Transverse colon (tissue), 4 donors: ENCODE results near the gene ZNF580. TPM values are rescaled to one million over a fixed set of nuclear protein-coding genes. Genes with fewer than 3 reads are reported as not detected.

ENCODE experiments used
- DNase-seq: peaks from one replicate; pipeline ENCODE4 v3.0.0-alpha.2; 2019
- H3K27ac ChIP-seq, 4 donors: fragments of 200-600 bp; sonication (generic); 2 replicates each; pipeline ENCODE4 v1.5.1; 2016 to 2018; ENCODE audit warnings: inconsistent platforms in 4 of 4
- H3K27me3 ChIP-seq: fragments of 200-600 bp; sonication (generic); 2 replicates; pipeline ENCODE4 v1.5.1; 2017; ENCODE audit warnings: inconsistent platforms
- H3K36me3 ChIP-seq, 4 donors: fragments of 200-600 bp; sonication (generic); 2 replicates each; pipeline ENCODE4 v1.5.1; 2017 to 2019; ENCODE audit warnings: inconsistent platforms in 4 of 4
- H3K4me1 ChIP-seq, 4 donors: fragments of 200-600 bp; sonication (generic); 2 replicates each; pipeline ENCODE4 v1.5.1; 2017 to 2020; ENCODE audit warnings: inconsistent platforms in 4 of 4
- H3K4me3 ChIP-seq, 4 donors: fragments of 200-600 bp; sonication (generic); 1 replicate in 1 of 4; 2 replicates in 3 of 4; pipeline versions ENCODE4 v1.5.1 to v1.6.1; 2017 to 2019; ENCODE audit warnings: inconsistent platforms in 4 of 4
- H3K9me3 ChIP-seq, 2 donors: fragments of 200-600 bp; sonication (generic); 2 replicates each; pipeline ENCODE4 v1.5.1; 2017 to 2019; ENCODE audit warnings: inconsistent platforms in 2 of 2
- EP300 ChIP-seq: sonication (generic); formaldehyde crosslinking; IDR thresholded peaks from one replicate; pipeline ENCODE4 v1.6.1; 2017; ENCODE audit warnings: antibody characterized with exemption, low read depth
- POLR2A ChIP-seq: fragments of 450-650 bp; IDR thresholded peaks from one replicate; pipeline ENCODE4 v1.6.1; 2016; ENCODE audit warnings: antibody characterized with exemption, mild to moderate bottlenecking, moderate library complexity
- POLR2AphosphoS5 ChIP-seq, 3 donors: sonication (generic); formaldehyde crosslinking; IDR thresholded peaks; one replicate each; pipeline ENCODE4 v1.6.1; 2016; ENCODE audit warnings: antibody characterized with exemption in 3 of 3
- WGBS, 2 donors: methylation state at CpG; one replicate each; pipeline ENCODE4 v1.1.5; 2018; ENCODE audit warnings: low coverage in 1 of 2; 5-methylcytosine and 5-hydroxymethylcytosine counted together
- in situ Hi-C, 4 donors: fragments of 200-750 bp; cut with MboI; loops; one replicate each; pipeline versions ENCODE4 v1.15.0 to v1.15.1; 2017; ENCODE audit warnings: low sequenced_read_pairs in 3 of 4, low pct_ligation_motif_present in 1 of 4, low pct_unique_long_range_greater_than_20kb in 1 of 4
- intact Hi-C: fragments of 100-400 bp; cut with DNase I; formaldehyde crosslinking; loops from one replicate; pipeline ENCODE4 v1.15.1; 2023; ENCODE audit warnings: low total_unique reads
- total RNA-seq, 4 donors: library from RNA; depleted of rRNA; stranded (reverse); fragments of >200 nt; gene quantifications; one replicate each; pipeline ENCODE4 v1.1.0, GENCODE V29; 2016
- TF ChIP-seq, protein P1 (sequence below), 5 experiments: fragments of 200-600 bp in 3 of 5; fragments of 450-650 bp in 2 of 5; sonication (generic) in 3 of 5; IDR thresholded peaks; 1 replicate in 2 of 5; 2 replicates in 3 of 5; pipeline ENCODE4 v1.5.1; 2016 to 2017; ENCODE audit warnings: antibody characterized with exemption in 5 of 5, inconsistent platforms in 3 of 5, mild to moderate bottlenecking in 2 of 5, moderate library complexity in 1 of 5

The ZNF580 gene
- total RNA-seq, 4 donors from 2014 or later: 15.2 to 154 (median 25.7) TPM

DNA sequence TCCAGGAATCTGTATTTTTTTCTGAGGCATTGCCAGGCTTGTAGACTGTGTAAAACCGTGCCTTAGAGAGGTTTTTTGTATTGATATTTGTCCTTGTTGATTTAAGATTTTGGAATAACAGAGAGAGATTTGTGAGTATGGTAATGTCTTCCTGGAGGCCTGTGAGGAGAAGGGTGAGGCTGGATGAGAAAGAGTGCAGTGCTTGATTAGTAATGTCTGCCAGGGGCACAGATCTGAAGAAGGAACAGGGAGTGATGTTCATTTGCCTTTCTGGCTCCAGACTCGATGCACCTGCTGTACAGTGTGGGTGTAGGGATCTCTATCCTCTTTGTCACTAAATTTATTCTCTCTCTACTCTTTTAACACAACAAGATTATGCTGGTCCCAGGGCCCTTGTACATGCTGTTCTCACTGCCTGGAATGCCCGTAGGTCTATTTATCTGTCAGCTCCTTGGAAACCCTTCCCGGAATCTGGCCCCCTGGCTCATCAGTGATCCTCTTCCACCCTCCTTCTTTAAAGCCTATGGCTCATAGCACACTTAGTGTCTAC lies 45.7 kb upstream of the ZNF580 start:
- TF ChIP-seq POLR2A (no peak), POLR2AphosphoS5 (IDR thresholded peaks at IDR 0.05) (no peak), EP300 (no peak)
- TF ChIP-seq, protein P1, sequence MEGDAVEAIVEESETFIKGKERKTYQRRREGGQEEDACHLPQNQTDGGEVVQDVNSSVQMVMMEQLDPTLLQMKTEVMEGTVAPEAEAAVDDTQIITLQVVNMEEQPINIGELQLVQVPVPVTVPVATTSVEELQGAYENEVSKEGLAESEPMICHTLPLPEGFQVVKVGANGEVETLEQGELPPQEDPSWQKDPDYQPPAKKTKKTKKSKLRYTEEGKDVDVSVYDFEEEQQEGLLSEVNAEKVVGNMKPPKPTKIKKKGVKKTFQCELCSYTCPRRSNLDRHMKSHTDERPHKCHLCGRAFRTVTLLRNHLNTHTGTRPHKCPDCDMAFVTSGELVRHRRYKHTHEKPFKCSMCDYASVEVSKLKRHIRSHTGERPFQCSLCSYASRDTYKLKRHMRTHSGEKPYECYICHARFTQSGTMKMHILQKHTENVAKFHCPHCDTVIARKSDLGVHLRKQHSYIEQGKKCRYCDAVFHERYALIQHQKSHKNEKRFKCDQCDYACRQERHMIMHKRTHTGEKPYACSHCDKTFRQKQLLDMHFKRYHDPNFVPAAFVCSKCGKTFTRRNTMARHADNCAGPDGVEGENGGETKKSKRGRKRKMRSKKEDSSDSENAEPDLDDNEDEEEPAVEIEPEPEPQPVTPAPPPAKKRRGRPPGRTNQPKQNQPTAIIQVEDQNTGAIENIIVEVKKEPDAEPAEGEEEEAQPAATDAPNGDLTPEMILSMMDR (IDR thresholded peaks at IDR 0.05): no peak
- Histone ChIP-seq H3K27me3 (no peaks in the 10 kb centered on the region), H3K36me3 (peaks cover 0 to 7% (median 0%) of the 10 kb centered on the region in 4 donors), H3K9me3 (no peaks in the 10 kb centered on the region), H3K27ac (no peak overlapping the region), H3K4me3 (no peak overlapping the region), H3K4me1 (peaks cover 0 to 6% (median 0%) of the 10 kb centered on the region in 4 donors)
- in situ Hi-C loops (no loop called here), intact Hi-C loops (no loop called here)
- no peak for DNase-seq
- 82 to 92% methylated on average over 3 to 4 of the region's 4 CpGs for WGBS, 2 donors

DNA sequence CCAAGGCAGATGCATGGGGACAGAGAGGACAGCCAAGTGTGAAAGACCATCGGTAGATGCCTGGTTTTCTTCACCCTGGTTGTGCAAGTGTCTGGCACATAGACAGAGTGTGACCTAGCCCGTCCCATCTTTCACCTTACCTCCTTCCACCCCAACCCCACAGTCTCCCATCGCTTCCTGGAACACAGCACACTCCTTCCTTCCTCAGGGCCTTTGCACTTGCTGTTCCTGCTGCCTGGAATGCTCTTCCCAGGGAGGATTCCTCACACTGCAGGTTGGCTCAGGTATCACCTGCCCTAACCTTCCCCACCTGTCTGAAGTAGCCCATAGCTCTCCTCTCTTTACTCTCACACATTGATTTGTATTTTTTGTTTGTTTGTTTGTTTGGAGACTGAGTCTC lies 44.5 kb upstream of the ZNF580 start:
- Histone ChIP-seq H3K4me1 (peaks cover 6 to 9% (median 8%) of the 10 kb centered on the region in 4 donors), H3K9me3 (no peaks in the 10 kb centered on the region), H3K36me3 (peaks cover 0 to 7% (median 0%) of the 10 kb centered on the region in 4 donors), H3K4me3 (no peak overlapping the region), H3K27me3 (no peaks in the 10 kb centered on the region), H3K27ac (no peak overlapping the region)
- TF ChIP-seq, protein P1 (IDR thresholded peaks at IDR 0.05): no peak
- DNase-seq: no peak
- intact Hi-C loops (no loop called here), in situ Hi-C loops (no loop called here)
- 96 to 100% methylated on average over 2 to 3 of the region's 3 CpGs for WGBS, 2 donors

DNA sequence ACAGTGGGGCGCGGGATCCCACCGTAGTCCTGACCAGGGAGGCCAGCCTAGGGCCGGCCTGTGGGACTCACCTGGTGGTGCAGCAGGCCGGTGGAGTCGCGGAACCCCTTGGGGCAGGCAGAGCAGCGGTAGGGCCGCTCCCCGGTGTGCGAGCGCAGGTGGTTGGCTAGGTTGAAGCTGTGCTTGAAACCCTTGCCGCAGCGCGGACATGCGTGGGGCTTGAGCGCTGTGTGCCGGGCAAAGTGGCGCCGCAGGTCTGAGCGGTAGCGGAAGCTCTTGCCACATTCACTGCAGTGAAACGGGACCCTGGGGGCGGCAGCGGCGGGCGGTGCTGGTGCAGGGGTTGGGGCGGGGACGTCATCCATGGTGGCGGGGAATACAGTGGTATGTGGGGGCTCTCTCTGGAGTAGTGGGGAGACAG lies 43.3 kb upstream of the ZNF580 start:
- Histone ChIP-seq H3K27ac (no peak overlapping the region), H3K27me3 (no peaks in the 10 kb centered on the region), H3K4me1 (peaks cover 6 to 10% (median 9%) of the 10 kb centered on the region in 4 donors), H3K36me3 (peaks cover 0 to 7% (median 0%) of the 10 kb centered on the region in 4 donors), H3K4me3 (no peak overlapping the region), H3K9me3 (no peaks in the 10 kb centered on the region)
- intact Hi-C loops: no loop called here
- WGBS, 2 donors: 95% methylated on average over 4 to 30 of the region's 30 CpGs
- in situ Hi-C loops: no loop called here
- DNase-seq: no peak
- TF ChIP-seq, protein P1 (IDR thresholded peaks at IDR 0.05): no peak
- TF ChIP-seq POLR2AphosphoS5 (IDR thresholded peaks at IDR 0.05) (no peak), POLR2A (no peak), EP300 (no peak)

DNA sequence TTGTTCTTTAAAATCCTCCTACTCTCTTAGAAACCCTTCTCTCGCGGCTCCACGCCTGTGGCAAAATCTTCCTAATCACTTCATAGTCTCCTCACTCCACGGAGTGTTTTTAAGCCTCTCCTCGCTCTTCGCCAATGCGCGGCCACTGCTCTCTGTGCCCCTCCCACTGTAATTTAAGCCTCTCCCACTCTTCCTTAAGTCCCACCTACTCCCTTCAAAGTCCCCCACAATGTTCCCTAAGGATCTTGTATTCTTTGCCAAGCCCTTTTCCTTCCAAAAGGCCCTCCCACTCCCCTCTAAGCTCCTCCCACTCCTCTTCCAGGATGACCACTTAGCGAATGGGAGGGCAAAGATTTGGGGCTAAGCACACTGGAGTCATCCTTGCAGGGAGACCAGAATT lies 42.8 kb upstream of the ZNF580 start:
- Histone ChIP-seq H3K4me3 (no peak overlapping the region), H3K27me3 (no peaks in the 10 kb centered on the region), H3K4me1 (peaks cover 6 to 10% (median 9%) of the 10 kb centered on the region in 4 donors), H3K27ac (peak overlapping the region in 3 of 4 donors; percentile 98 to 100 (median 99)), H3K36me3 (peaks cover 0 to 7% (median 0%) of the 10 kb centered on the region in 4 donors), H3K9me3 (no peaks in the 10 kb centered on the region)
- 81 to 94% methylated on average over 6 to 9 of the region's 9 CpGs for WGBS, 2 donors
- intact Hi-C loops: no loop called here
- TF ChIP-seq POLR2AphosphoS5 (IDR thresholded peaks at IDR 0.05) (no peak), EP300 (no peak), POLR2A (no peak)
- TF ChIP-seq, protein P1 (IDR thresholded peaks at IDR 0.05): no peak
- in situ Hi-C loops: no loop called here
- DNase-seq: no peak
